IPS-15b (cell line): Measurements from ENCODE around the gene BMP5.

Experiments used
- H3K27me3 ChIP-seq: one replicate; pipeline ENCODE4 v1.6.1; 2013; ENCODE audit warnings: low read length; ENCODE audit not compliant: control insufficient read depth, insufficient read depth
- H3K36me3 ChIP-seq: one replicate; pipeline ENCODE4 v1.6.1; 2013; ENCODE audit warnings: low read length; ENCODE audit not compliant: control insufficient read depth, insufficient read depth
- H3K4me1 ChIP-seq: one replicate; pipeline ENCODE4 v1.6.1; 2013; ENCODE audit warnings: mild to moderate bottlenecking, low read length; ENCODE audit not compliant: control insufficient read depth, insufficient read depth
- H3K4me3 ChIP-seq: one replicate; pipeline ENCODE4 v1.5.1; 2013; ENCODE audit warnings: low read depth, low read length
- H3K9ac ChIP-seq: one replicate; pipeline ENCODE4 v1.6.1; 2013; ENCODE audit warnings: low read depth, mild to moderate bottlenecking, low read length
- H3K9me3 ChIP-seq: one replicate; pipeline ENCODE4 v1.6.1; 2013; ENCODE audit warnings: mild to moderate bottlenecking, low read length; ENCODE audit not compliant: control insufficient read depth, insufficient read depth

Gene BMP5

GRCh38 chr6:55758156-55758937 is 117.0 kb downstream of the BMP5 start:
- Histone ChIP-seq H3K36me3 (no peaks in the 10 kb centered on the region), H3K27me3 (no peaks in the 10 kb centered on the region), H3K4me3 (no peak overlapping the region)

GRCh38 chr6:55756531-55757031 is 118.8 kb downstream of the BMP5 start:
- H3K36me3 ChIP-seq = no peaks in the 10 kb centered on the region
- H3K4me3 ChIP-seq = no peak overlapping the region
- H3K27me3 ChIP-seq = no peaks in the 10 kb centered on the region
- no peaks in the 10 kb centered on the region for H3K4me1 ChIP-seq
- H3K9ac ChIP-seq = no peak overlapping the region
- no peaks in the 10 kb centered on the region for H3K9me3 ChIP-seq

More at GRCh38 chr6:55758156-55758937, 117.0 kb downstream of the BMP5 start:
- Histone ChIP-seq H3K9me3 (no peaks in the 10 kb centered on the region), H3K4me1 (no peaks in the 10 kb centered on the region), H3K9ac (no peak overlapping the region)

- H3K4me3 ChIP-seq = no peak overlapping the region
- no peaks in the 10 kb centered on the region for H3K27me3 ChIP-seq
- H3K9me3 ChIP-seq = no peaks in the 10 kb centered on the region
- H3K36me3 ChIP-seq = no peaks in the 10 kb centered on the region
- H3K4me1 ChIP-seq = no peaks in the 10 kb centered on the region
- H3K9ac ChIP-seq = no peak overlapping the region
These were observed 126.5 kb downstream of the BMP5 start for GRCh38 chr6:55748880-55749279.

- Histone ChIP-seq H3K27me3 (no peaks in the 10 kb centered on the region), H3K9me3 (no peaks in the 10 kb centered on the region), H3K4me1 (no peaks in the 10 kb centered on the region), H3K4me3 (no peak overlapping the region), H3K36me3 (no peaks in the 10 kb centered on the region), H3K9ac (no peak overlapping the region)
These were observed 128.9 kb downstream of the BMP5 start for GRCh38 chr6:55746473-55746872.

GRCh38 chr6:55734256-55734655 is 141.1 kb downstream of the BMP5 start:
- H3K9me3 ChIP-seq = no peaks in the 10 kb centered on the region
- H3K4me3 ChIP-seq = no peak overlapping the region
- H3K4me1 ChIP-seq = no peaks in the 10 kb centered on the region
- H3K36me3 ChIP-seq = no peaks in the 10 kb centered on the region
- H3K9ac ChIP-seq = no peak overlapping the region
- no peaks in the 10 kb centered on the region for H3K27me3 ChIP-seq

- Histone ChIP-seq H3K4me3 (no peak overlapping the region), H3K4me1 (no peaks in the 10 kb centered on the region), H3K9ac (no peak overlapping the region), H3K9me3 (no peaks in the 10 kb centered on the region), H3K36me3 (no peaks in the 10 kb centered on the region), H3K27me3 (no peaks in the 10 kb centered on the region)
These were observed 145.7 kb downstream of the BMP5 start for GRCh38 chr6:55729665-55730064.

- Histone ChIP-seq H3K27me3 (no peaks in the 10 kb centered on the region), H3K4me1 (no peaks in the 10 kb centered on the region), H3K4me3 (no peak overlapping the region), H3K36me3 (no peaks in the 10 kb centered on the region), H3K9me3 (no peaks in the 10 kb centered on the region), H3K9ac (no peak overlapping the region)
These were observed 149.2 kb downstream of the BMP5 start for GRCh38 chr6:55726144-55726543.

- no peak overlapping the region for H3K4me3 ChIP-seq
- no peaks in the 10 kb centered on the region for H3K9me3 ChIP-seq
- H3K27me3 ChIP-seq = no peaks in the 10 kb centered on the region
- no peaks in the 10 kb centered on the region for H3K36me3 ChIP-seq
- H3K9ac ChIP-seq = no peak overlapping the region
- H3K4me1 ChIP-seq = no peaks in the 10 kb centered on the region
These were observed 160.6 kb downstream of the BMP5 start for GRCh38 chr6:55714831-55715230.

GRCh38 chr6:55713436-55713835 is 162.0 kb downstream of the BMP5 start:
- Histone ChIP-seq H3K4me1 (no peaks in the 10 kb centered on the region), H3K36me3 (no peaks in the 10 kb centered on the region), H3K9me3 (no peaks in the 10 kb centered on the region), H3K27me3 (no peaks in the 10 kb centered on the region), H3K4me3 (no peak overlapping the region), H3K9ac (no peak overlapping the region)

- H3K9ac ChIP-seq = no peak overlapping the region
- H3K4me3 ChIP-seq = no peak overlapping the region
- no peaks in the 10 kb centered on the region for H3K9me3 ChIP-seq
- no peaks in the 10 kb centered on the region for H3K36me3 ChIP-seq
- H3K4me1 ChIP-seq = no peaks in the 10 kb centered on the region
- no peaks in the 10 kb centered on the region for H3K27me3 ChIP-seq
These were observed 166.7 kb downstream of the BMP5 start for GRCh38 chr6:55708711-55709110.

GRCh38 chr6:55705451-55706440 is 169.6 kb downstream of the BMP5 start:
- Histone ChIP-seq H3K4me3 (no peak overlapping the region), H3K36me3 (no peaks in the 10 kb centered on the region), H3K9me3 (no peaks in the 10 kb centered on the region), H3K9ac (no peak overlapping the region), H3K27me3 (no peaks in the 10 kb centered on the region), H3K4me1 (no peaks in the 10 kb centered on the region)
